Spleen (tissue), 7 donors: ENCODE results near the gene SGSH.

ENCODE experiments used
- CTCF ChIP-seq, 11 experiments: fragments of 200-600 bp in 7 of 11; fragments of 450-650 bp in 4 of 11; sonication (generic) in 4 of 11; IDR thresholded peaks in 8 of 11; conservative IDR thresholded peaks in 3 of 11; 1 replicate in 7 of 11; 2 replicates in 4 of 11; pipeline versions ENCODE4 v1.4.0 to v1.8.0; 2016 to 2021; ENCODE audit warnings: antibody characterized with exemption in 11 of 11, inconsistent platforms in 4 of 11, mild to moderate bottlenecking in 1 of 11
- POLR2A ChIP-seq, 3 donors: fragments of 450-650 bp; IDR thresholded peaks; one replicate each; pipeline ENCODE4 v1.5.1; 2017; ENCODE audit warnings: antibody characterized with exemption in 3 of 3, mild to moderate bottlenecking in 1 of 3
- POLR2AphosphoS5 ChIP-seq, 3 donors: sonication (generic); formaldehyde crosslinking; IDR thresholded peaks; one replicate each; pipeline ENCODE4 v1.5.1; 2017; ENCODE audit warnings: antibody characterized with exemption in 3 of 3
- donor health status: DM: no; HTN: no; CAD: no; lungs with moderate emphysema.
- donor health status: DM: no; HTN: no; CAD: no.
- donor health status: DM: no; HTN: no; CAD: no.

GRCh38 chr17:80182118-80182844 lies 37.9 kb downstream of the SGSH start:
- TF ChIP-seq CTCF (IDR thresholded peaks at IDR 0.05 in 8 of 11, conservative IDR thresholded peaks at IDR 0.05 in 3 of 11) (no peak), POLR2AphosphoS5 (IDR thresholded peaks at IDR 0.05) (no peak), POLR2A (IDR thresholded peaks at IDR 0.05) (no peak)
